ENCODE results near the gene KRTAP20-4.

KRTAP20-4 gene

DNA sequence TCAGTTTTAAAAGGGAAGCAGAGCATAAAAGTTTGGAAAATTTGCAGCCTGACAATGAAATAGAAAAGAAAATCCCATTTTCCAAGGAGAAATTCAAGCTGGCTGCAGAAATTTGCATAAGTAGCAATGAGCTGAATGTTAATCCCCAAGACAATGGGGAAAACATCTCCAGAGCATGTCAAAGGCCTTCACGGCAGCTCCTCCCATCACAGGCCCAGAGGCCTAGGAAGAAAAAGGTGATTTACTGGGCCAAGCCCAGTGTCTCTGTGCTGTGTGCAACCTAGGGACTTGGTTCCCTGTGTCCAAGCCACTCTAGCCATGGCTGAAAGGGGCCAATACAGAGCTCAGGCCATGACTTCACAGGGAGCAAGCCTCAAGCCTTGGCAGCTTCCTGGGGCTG lies 48.3 kb downstream of the KRTAP20-4 start:
- DNase-seq = no peak

Data from stimulated activated CD8-positive, alpha-beta memory T cell treated with anti-CD3 and anti-CD28 coated beads, Interleukin-4, amount 100 ng/mL, for 48 hours (primary cell).